WTC11 (cell line): ENCODE measurements around the gene TMEFF2. TPM values are rescaled to one million over a fixed set of nuclear protein-coding genes. Genes with fewer than 3 reads are reported as not detected.

ENCODE experiments used
- ATAC-seq: fragments of 200-7000 bp; cut with Tn5 transposase; 2 replicates; pipeline ENCODE4 v1.10.0; 2021; ENCODE audit warnings: mild to moderate bottlenecking, moderate library complexity
- CTCF ChIA-PET: fragments of 300-600 bp; sonication (Branson Sonifier 250); formaldehyde crosslinking; loops from one replicate; lab custom pipeline; 2021; ENCODE audit warnings: antibody characterized with exemption; lab: Charles Lee
- POLR2A ChIA-PET: fragments of 350-600 bp; sonication (Branson Sonifier 250); formaldehyde crosslinking; loops from one replicate; lab custom pipeline; 2021; ENCODE audit warnings: antibody characterized with exemption; lab: Charles Lee
- DNase-seq: peaks from one replicate; pipeline ENCODE4 v3.0.0; 2021; ENCODE audit warnings: low spot score
- H3K27ac Mint-ChIP-seq: 2 replicates; pipeline ENCODE4 v1.8.0; 2021; ENCODE audit warnings: mixed read lengths
- H3K27me3 Mint-ChIP-seq: 2 replicates; pipeline ENCODE4 v1.8.0; 2021; ENCODE audit warnings: low read depth, mild to moderate bottlenecking, moderate library complexity, mixed read lengths
- H3K36me3 Mint-ChIP-seq: 2 replicates; pipeline ENCODE4 v1.8.0; 2021; ENCODE audit warnings: mixed read lengths
- H3K4me1 Mint-ChIP-seq: 2 replicates; pipeline ENCODE4 v1.8.0; 2022; ENCODE audit warnings: mixed read lengths
- H3K4me3 Mint-ChIP-seq: 2 replicates; pipeline ENCODE4 v1.8.0; 2021; ENCODE audit warnings: mild to moderate bottlenecking, moderate library complexity, mixed read lengths
- H3K9me3 Mint-ChIP-seq: 2 replicates; pipeline ENCODE4 v1.8.0; 2021; ENCODE audit warnings: mixed read lengths
- ATF1 ChIP-seq: sonication (generic); formaldehyde crosslinking; IDR thresholded peaks from 2 replicates; pipeline ENCODE4 v1.8.1; 2023; ENCODE audit warnings: mild to moderate bottlenecking, moderate library complexity, missing genetic modification reagents
- EMX1 ChIP-seq: fragments of 250-450 bp; sonication (Bioruptor Pico); IDR thresholded peaks from 2 replicates; pipeline ENCODE4 v1.8.0; 2021; ENCODE audit warnings: mild to moderate bottlenecking
- ETV6 ChIP-seq: sonication (generic); formaldehyde crosslinking; IDR thresholded peaks from 2 replicates; pipeline ENCODE4 v1.8.1; 2022; ENCODE audit warnings: mild to moderate bottlenecking, missing genetic modification reagents
- FOXP1 ChIP-seq: sonication (generic); formaldehyde crosslinking; IDR thresholded peaks from 2 replicates; pipeline ENCODE4 v1.8.0; 2022; ENCODE audit warnings: missing genetic modification reagents, mild to moderate bottlenecking, moderate library complexity, borderline replicate concordance
- JAZF1 ChIP-seq: fragments of 250-450 bp; sonication (Bioruptor Pico); IDR thresholded peaks from 2 replicates; pipeline ENCODE4 v1.9.0; 2021; ENCODE audit warnings: moderate library complexity, mild to moderate bottlenecking, inconsistent platforms
- NFATC4 ChIP-seq: fragments of 250-450 bp; sonication (Bioruptor Pico); IDR thresholded peaks from 2 replicates; pipeline ENCODE4 v1.9.0; 2021; ENCODE audit warnings: mild to moderate bottlenecking
- OVOL2 ChIP-seq: fragments of 250-450 bp; sonication (Bioruptor Pico); IDR thresholded peaks from 2 replicates; pipeline ENCODE4 v1.9.0; 2021; ENCODE audit warnings: mild to moderate bottlenecking, borderline replicate concordance
- SOX15 ChIP-seq: fragments of 250-450 bp; sonication (Bioruptor Pico); IDR thresholded peaks from 2 replicates; pipeline ENCODE4 v1.9.0; 2021; ENCODE audit warnings: mild to moderate bottlenecking
- SP1 ChIP-seq: sonication (generic); formaldehyde crosslinking; conservative IDR thresholded peaks from 2 replicates; pipeline ENCODE4 v1.8.1; 2022; ENCODE audit warnings: missing genetic modification reagents
- ZNF121 ChIP-seq: sonication (generic); formaldehyde crosslinking; IDR thresholded peaks from 2 replicates; pipeline ENCODE4 v1.8.0; 2023; ENCODE audit warnings: missing genetic modification reagents
- ZNF263 ChIP-seq: sonication (generic); formaldehyde crosslinking; IDR thresholded peaks from 2 replicates; pipeline ENCODE4 v1.8.1; 2022; ENCODE audit warnings: low read depth, mild to moderate bottlenecking, moderate library complexity, missing genetic modification reagents
- ZNF317 ChIP-seq: sonication (generic); formaldehyde crosslinking; IDR thresholded peaks from 2 replicates; pipeline ENCODE4 v1.8.1; 2023; ENCODE audit warnings: low read depth, mild to moderate bottlenecking, moderate library complexity, missing genetic modification reagents, borderline replicate concordance
- ZNF416 ChIP-seq: fragments of 250-450 bp; sonication (Bioruptor Pico); IDR thresholded peaks from 2 replicates; pipeline ENCODE4 v1.9.0; 2021; ENCODE audit warnings: mild to moderate bottlenecking, inconsistent platforms
- total RNA-seq: library from RNA; stranded (reverse); gene quantifications from 3 replicates; pipeline ENCODE4 v1.2.3, GENCODE V29; 2021
- TF ChIP-seq, protein P1 (sequence below): sonication (generic); formaldehyde crosslinking; IDR thresholded peaks from 2 replicates; pipeline ENCODE4 v1.8.1; 2023; ENCODE audit warnings: mild to moderate bottlenecking, missing genetic modification reagents
- TF ChIP-seq, protein P2 (sequence below): sonication (generic); formaldehyde crosslinking; IDR thresholded peaks from 2 replicates; pipeline ENCODE4 v1.8.1; 2023; ENCODE audit warnings: mild to moderate bottlenecking, missing genetic modification reagents
- TF ChIP-seq, protein P3 (sequence below): fragments of 200-600 bp; IDR thresholded peaks from 2 replicates; pipeline ENCODE4 v1.8.0; 2022; ENCODE audit warnings: antibody characterized with exemption
- TF ChIP-seq, protein P4 (sequence below): fragments of 250-450 bp; sonication (Bioruptor Pico); IDR thresholded peaks from 2 replicates; pipeline ENCODE4 v1.9.0; 2021; ENCODE audit warnings: mild to moderate bottlenecking, borderline replicate concordance
- TF ChIP-seq, protein P5 (sequence below): fragments of 250-450 bp; sonication (Bioruptor Pico); IDR thresholded peaks from 2 replicates; pipeline ENCODE4 v2.1.2; 2022; ENCODE audit warnings: mild to moderate bottlenecking, moderate library complexity
- TF ChIP-seq, protein P6 (sequence below): sonication (generic); formaldehyde crosslinking; IDR thresholded peaks from 2 replicates; pipeline ENCODE4 v1.8.1; 2022; ENCODE audit warnings: low read depth, mild to moderate bottlenecking, moderate library complexity, missing genetic modification reagents, borderline replicate concordance

The TMEFF2 gene
- total RNA-seq, 1 experiment from 2014 or later = 2.3 TPM

DNA sequence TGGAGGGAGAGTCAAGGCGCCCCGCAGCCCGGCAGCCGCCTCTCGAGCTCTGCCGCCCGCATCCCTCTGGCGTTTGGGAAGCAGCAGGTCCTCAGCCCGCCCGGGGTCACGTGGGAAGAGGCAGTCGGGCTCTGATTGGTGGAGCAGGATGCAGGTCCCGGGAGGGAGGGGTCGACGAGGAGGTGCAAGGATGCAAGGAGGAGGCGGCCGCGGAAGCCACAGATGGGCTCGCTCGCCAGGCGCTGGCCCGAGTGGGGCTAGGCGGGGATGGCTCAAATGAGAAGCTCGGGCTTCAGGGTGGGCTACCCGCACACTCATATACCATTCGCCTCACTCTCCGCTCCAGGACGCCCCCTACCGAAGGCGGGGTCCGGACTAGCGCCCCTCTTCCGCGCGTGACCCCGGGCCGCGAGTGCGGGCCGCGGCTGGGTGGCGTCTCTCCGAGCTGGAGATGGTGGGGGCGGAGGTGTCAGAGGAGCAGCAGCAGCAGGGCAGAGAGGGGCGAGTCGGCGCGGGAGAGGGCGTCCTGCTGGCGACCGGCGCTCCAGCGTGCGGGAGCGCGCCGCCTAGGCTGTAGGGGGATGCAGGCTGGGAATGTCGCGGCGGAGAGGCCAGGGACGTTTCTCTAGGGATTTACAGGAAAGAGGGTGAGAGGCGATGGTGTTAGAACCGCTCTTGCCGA is at the start of gene TMEFF2 (continued):
- TF ChIP-seq ETV6 (CRISPR knock-in tag) = no peak
- TF ChIP-seq, protein P1, sequence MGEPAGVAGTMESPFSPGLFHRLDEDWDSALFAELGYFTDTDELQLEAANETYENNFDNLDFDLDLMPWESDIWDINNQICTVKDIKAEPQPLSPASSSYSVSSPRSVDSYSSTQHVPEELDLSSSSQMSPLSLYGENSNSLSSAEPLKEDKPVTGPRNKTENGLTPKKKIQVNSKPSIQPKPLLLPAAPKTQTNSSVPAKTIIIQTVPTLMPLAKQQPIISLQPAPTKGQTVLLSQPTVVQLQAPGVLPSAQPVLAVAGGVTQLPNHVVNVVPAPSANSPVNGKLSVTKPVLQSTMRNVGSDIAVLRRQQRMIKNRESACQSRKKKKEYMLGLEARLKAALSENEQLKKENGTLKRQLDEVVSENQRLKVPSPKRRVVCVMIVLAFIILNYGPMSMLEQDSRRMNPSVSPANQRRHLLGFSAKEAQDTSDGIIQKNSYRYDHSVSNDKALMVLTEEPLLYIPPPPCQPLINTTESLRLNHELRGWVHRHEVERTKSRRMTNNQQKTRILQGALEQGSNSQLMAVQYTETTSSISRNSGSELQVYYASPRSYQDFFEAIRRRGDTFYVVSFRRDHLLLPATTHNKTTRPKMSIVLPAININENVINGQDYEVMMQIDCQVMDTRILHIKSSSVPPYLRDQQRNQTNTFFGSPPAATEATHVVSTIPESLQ (CRISPR knock-in tag) = no peak

DNA sequence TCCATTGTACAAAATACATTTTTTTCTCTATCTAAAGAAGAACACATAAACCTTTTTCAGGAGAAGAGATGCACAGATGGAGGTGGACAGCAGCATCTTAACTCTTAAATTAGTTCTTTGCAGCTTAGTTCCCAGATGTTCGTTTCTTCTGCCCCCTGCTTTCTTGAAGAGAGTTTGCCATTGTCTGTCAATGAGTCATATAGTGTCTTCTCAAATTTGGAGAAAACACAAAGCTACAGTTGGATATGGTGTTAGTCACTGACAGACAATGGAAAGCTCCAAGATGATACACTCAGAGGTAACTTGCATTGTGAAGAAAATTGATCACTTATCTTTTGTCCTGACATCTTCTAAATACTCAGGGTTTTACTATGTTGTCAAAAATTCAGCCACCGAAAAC is 48.8 kb upstream of the TMEFF2 start:
- H3K27me3 Mint-ChIP-seq = no peaks in the 10 kb centered on the region

DNA sequence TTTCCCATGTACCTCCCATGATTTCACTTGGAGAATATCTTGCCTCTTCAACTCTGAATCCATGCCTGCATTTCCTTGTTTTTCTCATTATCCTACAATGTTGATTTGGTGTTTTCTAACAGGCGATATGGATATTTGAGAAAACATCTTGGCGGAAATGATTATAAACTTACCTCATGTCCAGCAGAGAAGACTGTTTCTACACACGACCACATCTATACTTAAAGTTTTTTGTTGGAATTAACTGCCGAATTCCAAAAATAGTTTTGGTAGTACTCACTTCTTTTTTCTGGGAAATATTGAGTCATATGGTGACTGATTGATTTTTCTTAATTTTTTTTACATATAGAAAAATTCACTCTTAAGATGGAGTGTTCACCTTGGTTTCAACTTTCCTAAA is 41.4 kb upstream of the TMEFF2 start:
- Mint-ChIP-seq H3K27ac (no peak overlapping the region), H3K4me1 (no peaks in the 10 kb centered on the region), H3K9me3 (no peaks in the 10 kb centered on the region; the same call in 1 of the 2 replicates), H3K27me3 (no peaks in the 10 kb centered on the region), H3K4me3 (no peak overlapping the region), H3K36me3 (no peaks in the 10 kb centered on the region)
- ChIA-PET CTCF (no interaction called here), POLR2A (no interaction called here)
- ATAC-seq = no peak
- no peak for DNase-seq
- no peak for TF ChIP-seq NFATC4 (CRISPR knock-in tag)
- TF ChIP-seq SP1 (CRISPR knock-in tag) = no peak
- no peak for TF ChIP-seq ZNF317
- TF ChIP-seq, protein P2, sequence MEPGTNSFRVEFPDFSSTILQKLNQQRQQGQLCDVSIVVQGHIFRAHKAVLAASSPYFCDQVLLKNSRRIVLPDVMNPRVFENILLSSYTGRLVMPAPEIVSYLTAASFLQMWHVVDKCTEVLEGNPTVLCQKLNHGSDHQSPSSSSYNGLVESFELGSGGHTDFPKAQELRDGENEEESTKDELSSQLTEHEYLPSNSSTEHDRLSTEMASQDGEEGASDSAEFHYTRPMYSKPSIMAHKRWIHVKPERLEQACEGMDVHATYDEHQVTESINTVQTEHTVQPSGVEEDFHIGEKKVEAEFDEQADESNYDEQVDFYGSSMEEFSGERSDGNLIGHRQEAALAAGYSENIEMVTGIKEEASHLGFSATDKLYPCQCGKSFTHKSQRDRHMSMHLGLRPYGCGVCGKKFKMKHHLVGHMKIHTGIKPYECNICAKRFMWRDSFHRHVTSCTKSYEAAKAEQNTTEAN (CRISPR knock-in tag) = no peak
- TF ChIP-seq FOXP1 = no peak
- no peak for TF ChIP-seq OVOL2

More for the DNA sequence above, 48.8 kb upstream of the TMEFF2 start:
- ChIA-PET CTCF (interaction anchor here (1.0 kb wide), 1 partner anchor 81 kb away, joined by 3 read pairs; no protein-coding TSS in a partner anchor), POLR2A (no interaction called here)
- Mint-ChIP-seq H3K27ac (no peak overlapping the region), H3K4me3 (no peak overlapping the region), H3K9me3 (no peaks in the 10 kb centered on the region), H3K4me1 (no peaks in the 10 kb centered on the region), H3K36me3 (no peaks in the 10 kb centered on the region)
- ATAC-seq (no peak), DNase-seq (no peak)
- TF ChIP-seq ZNF416 (CRISPR knock-in tag) = no peak
- TF ChIP-seq JAZF1 (CRISPR knock-in tag) = no peak
- no peak for TF ChIP-seq ZNF263 (CRISPR knock-in tag)
- TF ChIP-seq, protein P3, sequence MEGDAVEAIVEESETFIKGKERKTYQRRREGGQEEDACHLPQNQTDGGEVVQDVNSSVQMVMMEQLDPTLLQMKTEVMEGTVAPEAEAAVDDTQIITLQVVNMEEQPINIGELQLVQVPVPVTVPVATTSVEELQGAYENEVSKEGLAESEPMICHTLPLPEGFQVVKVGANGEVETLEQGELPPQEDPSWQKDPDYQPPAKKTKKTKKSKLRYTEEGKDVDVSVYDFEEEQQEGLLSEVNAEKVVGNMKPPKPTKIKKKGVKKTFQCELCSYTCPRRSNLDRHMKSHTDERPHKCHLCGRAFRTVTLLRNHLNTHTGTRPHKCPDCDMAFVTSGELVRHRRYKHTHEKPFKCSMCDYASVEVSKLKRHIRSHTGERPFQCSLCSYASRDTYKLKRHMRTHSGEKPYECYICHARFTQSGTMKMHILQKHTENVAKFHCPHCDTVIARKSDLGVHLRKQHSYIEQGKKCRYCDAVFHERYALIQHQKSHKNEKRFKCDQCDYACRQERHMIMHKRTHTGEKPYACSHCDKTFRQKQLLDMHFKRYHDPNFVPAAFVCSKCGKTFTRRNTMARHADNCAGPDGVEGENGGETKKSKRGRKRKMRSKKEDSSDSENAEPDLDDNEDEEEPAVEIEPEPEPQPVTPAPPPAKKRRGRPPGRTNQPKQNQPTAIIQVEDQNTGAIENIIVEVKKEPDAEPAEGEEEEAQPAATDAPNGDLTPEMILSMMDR = no peak
- no peak for TF ChIP-seq ZNF121 (CRISPR knock-in tag)
- no peak for TF ChIP-seq ATF1

DNA sequence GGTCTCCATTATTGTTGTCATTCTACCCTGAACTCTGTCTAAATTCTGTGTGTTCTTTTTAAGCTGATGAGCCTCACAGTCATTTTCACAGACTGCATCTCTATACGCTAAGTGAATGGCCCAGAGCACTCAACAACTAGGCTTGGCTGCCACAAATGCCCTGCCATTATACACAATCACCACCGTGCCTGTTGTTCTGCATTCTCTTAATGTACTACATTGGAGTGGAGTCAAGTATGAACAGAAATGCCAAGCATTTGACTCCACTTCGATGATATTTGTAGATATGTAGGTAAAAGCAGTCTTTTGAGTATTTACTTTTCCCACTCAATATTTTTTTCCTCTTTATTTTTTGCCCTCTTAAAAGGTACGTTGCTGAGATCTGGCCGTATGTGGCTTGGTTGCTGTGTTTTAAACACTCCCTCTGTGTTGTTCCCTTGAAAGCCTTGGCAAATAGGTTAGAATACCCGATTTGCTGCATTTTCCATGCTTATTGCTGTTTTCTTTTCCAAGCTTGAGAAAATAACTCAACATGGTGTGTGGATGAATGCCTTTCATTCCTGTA is 36.2 kb upstream of the TMEFF2 start:
- Mint-ChIP-seq H3K4me3 (no peak overlapping the region), H3K9me3 (no peaks in the 10 kb centered on the region), H3K4me1 (no peaks in the 10 kb centered on the region), H3K27ac (no peak overlapping the region), H3K36me3 (no peaks in the 10 kb centered on the region), H3K27me3 (no peaks in the 10 kb centered on the region)
- CTCF ChIA-PET = no interaction called here
- POLR2A ChIA-PET = no interaction called here
- ATAC-seq (peak; percentile 78), DNase-seq (no peak)
- TF ChIP-seq, protein P4, sequence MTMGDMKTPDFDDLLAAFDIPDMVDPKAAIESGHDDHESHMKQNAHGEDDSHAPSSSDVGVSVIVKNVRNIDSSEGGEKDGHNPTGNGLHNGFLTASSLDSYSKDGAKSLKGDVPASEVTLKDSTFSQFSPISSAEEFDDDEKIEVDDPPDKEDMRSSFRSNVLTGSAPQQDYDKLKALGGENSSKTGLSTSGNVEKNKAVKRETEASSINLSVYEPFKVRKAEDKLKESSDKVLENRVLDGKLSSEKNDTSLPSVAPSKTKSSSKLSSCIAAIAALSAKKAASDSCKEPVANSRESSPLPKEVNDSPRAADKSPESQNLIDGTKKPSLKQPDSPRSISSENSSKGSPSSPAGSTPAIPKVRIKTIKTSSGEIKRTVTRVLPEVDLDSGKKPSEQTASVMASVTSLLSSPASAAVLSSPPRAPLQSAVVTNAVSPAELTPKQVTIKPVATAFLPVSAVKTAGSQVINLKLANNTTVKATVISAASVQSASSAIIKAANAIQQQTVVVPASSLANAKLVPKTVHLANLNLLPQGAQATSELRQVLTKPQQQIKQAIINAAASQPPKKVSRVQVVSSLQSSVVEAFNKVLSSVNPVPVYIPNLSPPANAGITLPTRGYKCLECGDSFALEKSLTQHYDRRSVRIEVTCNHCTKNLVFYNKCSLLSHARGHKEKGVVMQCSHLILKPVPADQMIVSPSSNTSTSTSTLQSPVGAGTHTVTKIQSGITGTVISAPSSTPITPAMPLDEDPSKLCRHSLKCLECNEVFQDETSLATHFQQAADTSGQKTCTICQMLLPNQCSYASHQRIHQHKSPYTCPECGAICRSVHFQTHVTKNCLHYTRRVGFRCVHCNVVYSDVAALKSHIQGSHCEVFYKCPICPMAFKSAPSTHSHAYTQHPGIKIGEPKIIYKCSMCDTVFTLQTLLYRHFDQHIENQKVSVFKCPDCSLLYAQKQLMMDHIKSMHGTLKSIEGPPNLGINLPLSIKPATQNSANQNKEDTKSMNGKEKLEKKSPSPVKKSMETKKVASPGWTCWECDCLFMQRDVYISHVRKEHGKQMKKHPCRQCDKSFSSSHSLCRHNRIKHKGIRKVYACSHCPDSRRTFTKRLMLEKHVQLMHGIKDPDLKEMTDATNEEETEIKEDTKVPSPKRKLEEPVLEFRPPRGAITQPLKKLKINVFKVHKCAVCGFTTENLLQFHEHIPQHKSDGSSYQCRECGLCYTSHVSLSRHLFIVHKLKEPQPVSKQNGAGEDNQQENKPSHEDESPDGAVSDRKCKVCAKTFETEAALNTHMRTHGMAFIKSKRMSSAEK (CRISPR knock-in tag) = no peak
- TF ChIP-seq, protein P5, sequence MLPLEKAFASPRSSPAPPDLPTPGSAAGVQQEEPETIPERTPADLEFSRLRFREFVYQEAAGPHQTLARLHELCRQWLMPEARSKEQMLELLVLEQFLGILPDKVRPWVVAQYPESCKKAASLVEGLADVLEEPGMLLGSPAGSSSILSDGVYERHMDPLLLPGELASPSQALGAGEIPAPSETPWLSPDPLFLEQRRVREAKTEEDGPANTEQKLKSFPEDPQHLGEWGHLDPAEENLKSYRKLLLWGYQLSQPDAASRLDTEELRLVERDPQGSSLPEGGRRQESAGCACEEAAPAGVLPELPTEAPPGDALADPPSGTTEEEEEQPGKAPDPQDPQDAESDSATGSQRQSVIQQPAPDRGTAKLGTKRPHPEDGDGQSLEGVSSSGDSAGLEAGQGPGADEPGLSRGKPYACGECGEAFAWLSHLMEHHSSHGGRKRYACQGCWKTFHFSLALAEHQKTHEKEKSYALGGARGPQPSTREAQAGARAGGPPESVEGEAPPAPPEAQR (CRISPR knock-in tag) = no peak
- TF ChIP-seq, protein P6, sequence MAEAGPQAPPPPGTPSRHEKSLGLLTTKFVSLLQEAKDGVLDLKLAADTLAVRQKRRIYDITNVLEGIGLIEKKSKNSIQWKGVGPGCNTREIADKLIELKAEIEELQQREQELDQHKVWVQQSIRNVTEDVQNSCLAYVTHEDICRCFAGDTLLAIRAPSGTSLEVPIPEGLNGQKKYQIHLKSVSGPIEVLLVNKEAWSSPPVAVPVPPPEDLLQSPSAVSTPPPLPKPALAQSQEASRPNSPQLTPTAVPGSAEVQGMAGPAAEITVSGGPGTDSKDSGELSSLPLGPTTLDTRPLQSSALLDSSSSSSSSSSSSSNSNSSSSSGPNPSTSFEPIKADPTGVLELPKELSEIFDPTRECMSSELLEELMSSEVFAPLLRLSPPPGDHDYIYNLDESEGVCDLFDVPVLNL (CRISPR knock-in tag) = no peak
- TF ChIP-seq NFATC4 (CRISPR knock-in tag) (no peak), EMX1 (CRISPR knock-in tag) (no peak), SOX15 (CRISPR knock-in tag) (no peak)
